ENCODE data around the gene AP2B1.

The AP2B1 gene

DNA sequence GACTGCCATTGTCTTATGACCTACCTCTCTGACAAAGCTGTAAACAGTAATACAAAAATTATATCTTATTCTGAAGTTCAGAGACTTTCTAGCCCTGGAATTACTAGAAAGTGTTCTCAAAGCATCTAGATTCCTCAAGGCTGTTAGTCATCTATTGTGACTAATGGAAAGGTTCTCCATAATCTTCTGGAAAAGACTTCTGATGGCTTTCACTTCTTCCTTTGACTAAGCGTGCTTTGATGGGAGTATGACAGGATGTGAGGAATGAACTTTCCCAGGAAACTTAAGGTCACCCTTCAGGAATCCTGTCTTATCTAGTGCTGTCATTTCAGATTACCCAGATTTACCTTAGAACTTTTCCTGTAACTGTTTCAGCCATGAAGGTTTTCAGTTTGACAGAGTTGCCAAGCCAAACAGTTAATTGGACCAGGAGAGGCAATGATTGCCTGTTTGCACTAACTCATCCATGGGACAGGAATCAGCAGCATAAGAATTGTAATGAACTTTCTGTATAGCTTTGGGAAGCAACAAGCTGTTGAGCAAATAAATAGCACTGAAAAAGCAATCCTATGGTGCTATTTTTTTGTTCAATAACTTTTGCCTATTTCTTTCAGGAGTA lies 43.5 kb downstream of the AP2B1 start:
- DNase-seq (no peak), ATAC-seq (no peak)

DNA sequence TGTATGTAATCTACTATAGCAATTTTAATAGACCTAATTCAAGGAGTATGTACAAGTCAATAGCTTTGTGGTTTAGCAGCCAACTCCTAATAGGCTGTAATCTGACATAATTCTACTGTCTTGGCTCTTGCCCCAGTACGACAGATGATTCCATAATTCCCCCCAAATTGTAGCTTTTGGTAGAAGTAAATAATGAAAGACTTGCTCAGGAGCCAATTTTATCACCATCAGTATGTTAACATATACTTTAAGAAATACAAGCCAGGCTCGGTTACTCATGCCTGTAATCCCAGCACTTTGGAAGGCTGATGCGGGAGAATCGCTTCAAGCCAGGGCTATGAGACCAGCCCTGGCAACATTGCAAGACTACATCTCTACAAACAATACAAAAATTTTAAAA lies 53.9 kb downstream of the AP2B1 start:
- no peak for DNase-seq
- ATAC-seq, result no peak

DNA sequence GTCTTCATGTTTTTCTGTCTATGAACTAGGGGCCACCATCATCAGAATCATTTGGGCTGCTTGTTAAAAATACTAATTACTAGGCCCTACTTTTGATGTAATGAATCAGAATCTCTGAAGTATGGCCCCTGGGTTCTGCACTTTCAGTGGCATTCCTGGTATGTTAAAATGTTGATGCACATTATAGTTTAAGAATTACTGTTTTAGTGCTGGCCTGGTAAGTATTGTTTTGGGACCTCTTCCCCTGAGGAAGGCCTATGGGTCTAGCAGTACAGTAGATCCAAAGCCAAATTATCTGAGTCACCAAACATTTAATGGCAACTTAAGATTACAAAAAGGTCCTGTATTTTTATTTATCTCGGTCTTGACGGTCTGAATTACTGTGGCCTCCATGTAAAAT lies 58.8 kb downstream of the AP2B1 start:
- ATAC-seq, result no peak
- DNase-seq, result no peak

DNA sequence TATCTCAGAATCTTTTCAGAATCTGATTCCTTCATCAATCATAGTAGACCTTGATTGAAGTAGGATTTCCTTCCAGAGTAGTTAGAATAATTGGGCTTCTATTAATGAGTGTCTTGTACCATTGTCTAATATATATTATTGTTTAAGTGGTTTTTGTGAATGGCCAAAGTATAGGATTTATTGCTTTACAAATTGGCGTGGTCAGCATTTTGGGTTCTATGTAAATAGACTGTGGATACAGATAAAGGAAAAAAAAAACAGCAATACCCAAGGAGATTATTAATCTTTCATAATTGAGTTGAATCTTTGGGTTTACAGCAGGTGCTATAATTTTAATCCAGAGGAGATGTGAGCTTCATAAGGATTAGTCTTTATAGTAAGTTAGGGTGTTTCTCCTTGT lies 64.3 kb downstream of the AP2B1 start:
- DNase-seq, result no peak
- ATAC-seq, result no peak

DNA sequence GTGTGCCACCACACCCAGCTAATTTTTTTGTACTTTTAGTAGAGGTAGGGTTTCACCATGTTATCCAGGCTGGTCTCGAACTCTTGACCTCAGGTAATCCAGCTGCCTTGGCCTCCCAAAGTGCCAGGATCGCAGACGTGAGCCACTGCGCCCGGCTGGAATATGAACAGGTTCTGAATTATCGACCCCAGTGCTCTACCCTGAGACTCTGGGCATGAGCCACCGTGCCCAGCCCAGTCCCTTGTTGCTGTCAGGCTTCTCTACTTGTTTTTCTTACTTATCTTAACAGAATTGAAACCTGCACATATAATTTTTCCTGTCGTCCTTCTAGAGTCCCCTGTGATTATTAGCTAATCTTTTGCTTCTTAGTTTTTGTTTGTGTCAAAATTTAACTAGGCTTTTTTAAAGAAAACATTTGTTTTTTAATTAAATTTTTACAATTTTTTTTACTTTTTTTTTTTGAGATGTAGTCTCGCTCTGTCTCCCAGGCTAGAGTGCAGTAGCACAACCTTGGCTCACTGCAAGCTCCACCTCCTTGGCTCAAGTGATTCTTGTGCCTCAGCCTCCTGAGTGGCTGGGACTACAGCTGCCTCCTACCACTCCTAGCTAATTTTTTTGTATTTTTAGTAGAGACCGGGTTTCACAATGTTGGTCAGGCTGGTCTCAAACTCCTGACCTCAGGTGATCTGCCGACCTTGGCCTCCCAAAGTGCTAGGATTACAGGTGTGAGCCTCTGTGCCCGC lies 66.7 kb downstream of the AP2B1 start:
- DNase-seq (no peak), ATAC-seq (no peak)

DNA sequence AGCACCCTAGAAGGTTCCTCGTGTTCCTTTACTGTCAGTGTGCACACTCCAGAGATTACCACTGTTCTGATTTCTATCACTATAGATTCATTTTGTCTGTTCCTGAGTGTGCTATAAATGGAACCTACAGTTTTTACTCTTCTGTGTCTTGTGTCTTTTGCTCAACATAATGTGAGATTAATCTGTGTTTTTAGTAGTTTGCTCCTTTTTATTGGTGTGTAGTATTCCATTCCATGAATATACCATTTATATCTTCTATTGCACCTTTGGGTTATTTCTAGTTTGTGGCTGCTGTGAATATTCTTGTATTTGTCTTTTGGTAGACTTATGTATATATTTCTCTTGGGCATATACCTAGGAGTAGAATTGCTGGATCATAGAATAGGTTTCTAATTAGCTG lies 68.2 kb downstream of the AP2B1 start:
- ATAC-seq (no peak), DNase-seq (no peak)

DNA sequence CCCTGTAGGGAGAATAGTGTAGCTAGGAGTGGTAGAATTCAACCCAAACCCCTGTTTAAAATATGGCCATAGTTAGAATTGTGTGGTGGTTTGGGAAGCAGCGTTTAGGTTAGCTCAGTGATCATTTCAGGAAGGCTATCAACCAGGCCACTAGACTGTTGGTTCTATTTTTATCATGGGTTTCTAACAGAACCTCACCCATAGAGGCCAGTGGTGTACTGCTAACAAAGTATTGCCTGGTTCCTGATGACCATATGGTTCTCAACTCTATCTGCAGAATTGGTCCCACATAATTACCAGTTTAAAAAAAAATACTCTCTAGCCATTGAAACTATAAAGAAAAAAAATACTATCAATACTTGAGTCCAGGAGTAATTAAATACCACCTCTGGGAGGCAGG lies 73.8 kb downstream of the AP2B1 start:
- no peak for DNase-seq
- ATAC-seq, result no peak

DNA sequence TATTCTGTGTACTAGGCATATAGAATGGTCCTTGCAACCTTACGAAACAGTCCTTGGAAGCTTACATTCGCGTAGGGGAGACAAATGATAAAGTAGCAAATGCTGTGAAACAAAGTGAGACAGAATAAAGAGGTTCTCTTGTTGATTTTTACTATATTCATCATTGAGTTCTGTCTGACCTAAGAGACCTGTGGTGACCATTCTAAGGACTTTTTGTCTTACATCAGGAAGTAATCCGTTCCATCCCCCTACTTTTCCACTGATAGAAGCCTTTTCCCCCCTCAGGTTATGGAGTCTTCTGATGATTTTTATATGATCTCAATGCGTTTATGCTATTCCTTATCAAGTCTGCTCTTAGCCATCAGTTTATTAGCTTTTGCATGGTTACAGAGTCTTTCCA lies 77.6 kb downstream of the AP2B1 start:
- no peak for DNase-seq
- ATAC-seq, result no peak

DNA sequence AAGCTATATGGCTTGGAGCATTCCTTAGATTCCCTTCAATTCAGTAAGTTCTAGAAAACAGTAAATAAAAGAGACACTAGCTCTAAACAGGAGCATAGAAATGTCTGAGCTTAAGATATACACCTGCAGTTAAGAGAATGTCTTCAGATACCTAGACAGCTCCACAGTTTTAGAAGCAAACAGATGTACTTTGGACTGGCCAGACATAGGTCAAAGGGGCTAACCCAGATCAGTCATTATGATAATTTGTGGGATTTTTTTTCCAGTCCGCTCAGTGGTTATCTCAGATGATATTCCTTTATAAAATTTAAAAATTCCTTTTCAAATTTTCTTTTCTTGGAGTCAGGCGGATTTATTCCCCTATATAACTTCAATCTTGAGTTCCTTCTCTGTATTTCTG lies 78.5 kb downstream of the AP2B1 start:
- ATAC-seq, result no peak

DNA sequence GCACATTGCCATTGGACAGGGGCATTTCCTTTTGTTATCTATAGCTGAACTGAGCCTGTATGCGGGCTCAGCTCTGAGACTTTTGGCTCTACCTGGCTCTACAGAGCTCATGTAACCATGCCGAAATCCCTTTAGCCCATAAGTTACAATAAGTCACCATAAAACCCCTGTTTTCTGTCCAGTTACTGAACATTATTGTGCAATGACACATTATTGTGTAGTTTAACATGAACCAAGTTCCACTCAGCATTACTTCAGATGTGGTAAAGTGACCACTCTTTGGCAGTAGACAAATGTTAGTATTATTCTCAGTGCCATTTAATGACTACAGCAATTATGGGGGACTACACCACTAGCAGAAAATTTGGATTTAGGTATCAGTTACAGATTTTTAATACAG lies 78.9 kb downstream of the AP2B1 start:
- ATAC-seq, result no peak

More for the DNA sequence above, 78.5 kb downstream of the AP2B1 start:
- DNase-seq, result no peak

DNA sequence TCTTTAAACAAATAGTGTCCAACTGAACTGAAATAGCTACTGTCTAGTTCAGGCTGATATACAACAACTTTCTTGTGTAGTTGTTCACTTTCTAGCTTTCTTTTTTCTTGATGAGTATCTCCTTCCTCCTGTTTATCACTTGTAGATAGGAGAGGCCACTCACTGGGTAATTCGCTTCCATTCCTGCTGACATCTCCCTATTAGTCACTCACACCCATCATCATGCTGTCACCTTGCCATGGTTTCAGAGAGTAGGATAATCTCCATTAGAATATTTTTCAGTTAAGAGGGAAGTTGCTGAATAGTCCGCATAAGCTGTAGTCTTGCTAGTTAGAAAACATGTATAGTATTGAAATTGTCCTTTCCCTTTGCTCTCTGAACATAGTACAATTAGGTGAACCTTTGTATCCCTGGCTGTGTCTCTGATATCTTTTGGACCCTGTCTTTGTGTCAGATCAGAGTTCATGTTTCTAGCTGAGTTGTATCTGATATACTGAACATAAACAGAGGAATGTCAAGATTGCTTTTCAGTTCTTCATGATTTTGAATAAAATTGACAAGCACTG lies 79.9 kb downstream of the AP2B1 start:
- ATAC-seq, result no peak
- DNase-seq, result no peak

More for the DNA sequence above, 78.9 kb downstream of the AP2B1 start:
- no peak for DNase-seq

DNA sequence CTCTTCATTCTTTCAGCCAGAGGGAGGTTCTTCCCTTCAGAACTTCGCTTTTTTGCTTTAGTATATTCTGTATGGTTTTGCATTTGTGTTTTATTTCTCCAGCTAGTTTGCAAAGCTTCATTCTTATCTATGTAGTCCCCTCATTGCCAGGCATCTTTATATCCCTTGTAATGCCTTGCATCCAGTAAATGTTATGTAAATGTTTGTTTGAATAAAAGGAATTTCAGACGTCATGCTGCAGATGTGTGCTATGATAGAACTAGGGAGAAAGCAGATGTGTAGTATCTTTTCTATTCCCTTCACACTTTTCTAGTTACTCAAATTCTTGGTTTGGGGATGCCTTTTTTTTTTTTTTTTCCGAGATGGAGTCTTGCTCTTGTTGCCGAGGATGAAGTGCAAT lies 81.7 kb downstream of the AP2B1 start:
- DNase-seq (no peak), ATAC-seq (no peak)

DNA sequence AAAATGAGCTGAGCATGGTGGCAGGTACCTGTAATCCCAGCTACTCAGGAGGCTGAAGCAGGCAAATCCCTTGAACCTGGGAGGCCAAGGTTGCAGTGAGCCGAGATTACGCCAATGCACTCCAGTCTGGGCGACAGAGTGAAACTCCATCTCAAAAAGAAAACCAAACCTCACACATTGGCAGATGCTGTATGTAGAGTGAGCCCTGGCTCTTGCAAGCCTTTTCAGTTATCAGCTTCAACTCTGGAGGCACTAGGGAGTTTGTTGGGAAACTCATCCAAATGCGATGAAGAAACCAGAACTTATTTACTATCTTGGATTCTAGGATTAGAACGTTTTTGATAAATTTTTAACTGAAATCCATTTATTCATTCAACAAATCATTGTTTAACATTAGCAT lies 87.4 kb downstream of the AP2B1 start:
- ATAC-seq (no peak), DNase-seq (no peak)

DNA sequence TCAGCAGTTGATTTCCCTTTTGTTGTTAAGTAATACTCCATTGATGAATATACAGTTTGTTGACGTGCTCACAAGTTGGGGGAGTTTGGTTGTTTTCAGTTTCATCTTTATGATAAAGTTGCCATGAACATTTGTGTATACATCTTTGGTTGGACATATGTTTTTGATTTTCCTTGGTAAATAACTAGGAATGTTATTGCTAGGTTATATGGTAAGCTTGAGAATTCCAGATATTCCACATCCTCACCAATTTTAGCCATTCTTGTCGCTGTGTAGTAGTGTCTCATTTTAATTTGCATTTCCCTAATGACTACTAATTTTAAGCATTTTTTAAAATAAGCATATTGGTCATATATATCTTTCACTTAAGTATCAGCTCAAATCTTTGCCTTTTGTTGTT lies 89.3 kb downstream of the AP2B1 start:
- DNase-seq (no peak), ATAC-seq (no peak)

DNA sequence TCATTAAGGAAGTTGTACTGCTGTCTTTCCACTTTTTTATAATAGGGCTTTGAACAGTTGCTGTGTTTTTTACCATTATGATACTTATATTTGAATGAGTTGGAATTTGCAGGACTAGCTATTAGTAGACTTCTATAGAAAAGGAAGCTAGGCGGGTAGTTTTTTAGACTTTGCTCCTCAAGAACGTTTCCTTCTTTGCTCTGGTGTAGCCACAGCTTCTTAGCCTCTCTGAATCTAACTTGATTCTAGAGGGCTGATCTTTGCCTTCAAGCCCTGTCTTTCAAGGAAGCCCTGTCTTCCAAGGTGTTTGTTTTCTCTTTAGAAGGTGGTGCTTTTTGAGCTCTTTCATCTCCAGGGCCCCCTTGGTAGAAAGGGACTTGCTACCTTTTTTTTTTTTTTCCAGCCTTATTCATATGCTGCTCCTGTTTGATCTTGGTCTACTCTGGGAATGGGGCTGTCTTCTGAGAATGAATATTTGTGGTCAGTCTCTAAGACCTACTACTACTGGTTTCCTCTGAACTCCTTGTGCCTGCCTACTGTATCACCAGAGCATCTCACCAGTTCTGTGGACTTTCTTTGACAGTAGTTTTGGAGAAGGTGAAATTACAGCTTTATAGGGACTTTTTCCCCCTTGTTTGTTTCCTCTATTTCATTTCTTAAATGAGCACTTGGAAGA lies 92.0 kb downstream of the AP2B1 start:
- no peak for ATAC-seq
- DNase-seq, result no peak

DNA sequence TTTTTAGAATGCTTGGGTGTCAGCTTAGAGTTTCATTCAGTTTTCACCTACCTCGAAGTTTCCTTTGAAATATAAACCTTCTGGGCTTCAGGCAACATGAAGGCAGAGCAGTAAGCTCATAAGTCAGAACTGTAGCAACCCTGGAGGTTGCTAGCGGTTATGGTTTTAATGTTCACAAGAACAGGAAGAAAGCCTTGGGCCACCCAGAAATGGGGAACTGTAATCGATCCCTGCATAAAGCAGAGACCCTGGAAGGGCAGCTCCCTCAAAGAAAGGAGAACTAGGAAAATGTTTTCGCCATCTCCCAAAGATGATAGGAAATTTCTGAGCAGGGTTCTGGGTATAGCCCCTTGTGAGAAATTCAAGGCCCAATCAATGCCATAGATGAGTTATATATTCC lies 96.5 kb downstream of the AP2B1 start:
- DNase-seq, result no peak

DNA sequence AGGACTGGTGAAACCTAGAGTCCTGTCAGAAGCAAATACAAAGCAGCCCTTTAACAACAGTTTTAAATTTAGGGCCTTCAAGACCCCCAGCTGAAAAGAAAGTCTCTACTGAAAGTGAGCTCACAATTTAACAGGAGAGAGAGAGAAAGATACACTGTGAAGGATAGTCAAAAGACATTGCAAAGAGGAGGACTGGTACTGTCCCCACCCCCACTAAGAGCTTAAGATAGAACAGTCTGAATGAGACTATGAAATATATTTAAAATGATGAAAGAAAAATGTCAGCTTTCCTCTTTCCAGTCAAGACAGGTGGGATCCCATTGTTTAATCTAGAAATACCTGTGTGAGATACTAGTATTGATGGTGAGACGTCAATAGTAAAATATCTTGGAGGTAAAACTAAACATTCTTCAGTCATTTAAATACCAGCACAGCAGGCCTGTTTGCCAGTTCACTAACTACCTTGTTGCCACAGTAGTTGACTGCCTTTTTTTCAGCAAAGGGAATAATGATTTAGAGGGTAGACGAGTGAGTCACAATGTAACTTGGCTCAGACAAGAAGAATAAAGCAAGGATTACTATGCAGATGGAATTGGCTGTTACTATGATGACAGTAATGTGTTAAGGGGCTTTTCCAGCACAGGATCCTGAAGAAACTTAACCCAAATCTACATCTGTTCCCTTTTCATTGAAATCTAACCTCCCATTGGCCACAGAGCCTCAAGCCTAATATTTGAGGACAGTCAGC lies 97.1 kb downstream of the AP2B1 start:
- no peak for ATAC-seq

More for the DNA sequence above, 96.5 kb downstream of the AP2B1 start:
- ATAC-seq, result no peak

DNA sequence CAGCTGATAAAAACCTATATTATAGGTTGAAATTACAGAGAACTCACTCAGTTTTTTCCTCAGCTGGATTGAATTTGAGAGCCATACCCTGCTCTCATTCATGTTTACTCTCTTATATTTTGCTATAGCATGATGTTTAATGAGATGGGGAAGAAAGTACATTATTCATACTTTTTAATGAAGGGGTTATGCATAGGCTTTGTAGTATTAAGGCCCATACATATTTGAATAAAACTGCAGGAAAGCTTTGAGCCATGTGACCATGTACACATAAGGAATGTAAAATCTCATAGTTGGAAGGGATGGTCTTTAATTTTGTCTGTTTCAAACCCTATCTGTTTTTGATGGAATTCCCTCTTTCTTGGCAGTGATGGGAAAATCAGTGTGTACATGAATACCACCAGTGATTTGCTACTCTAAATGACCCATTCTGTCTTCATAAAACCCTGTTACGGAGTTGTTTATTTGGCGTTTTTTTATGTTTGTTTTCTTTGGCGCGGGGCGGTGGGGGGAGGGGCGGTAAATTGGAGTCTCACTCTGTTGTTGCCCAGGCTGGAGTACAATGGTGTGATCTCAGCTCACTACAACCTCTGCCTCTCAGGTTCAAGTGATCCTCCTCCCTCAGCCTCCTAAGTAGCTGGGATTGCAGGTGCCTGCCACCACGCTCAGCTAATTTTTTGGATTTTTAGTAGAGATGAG lies 105.5 kb downstream of the AP2B1 start:
- no peak for DNase-seq
- no peak for ATAC-seq

More for the DNA sequence above, 97.1 kb downstream of the AP2B1 start:
- DNase-seq, result no peak

DNA sequence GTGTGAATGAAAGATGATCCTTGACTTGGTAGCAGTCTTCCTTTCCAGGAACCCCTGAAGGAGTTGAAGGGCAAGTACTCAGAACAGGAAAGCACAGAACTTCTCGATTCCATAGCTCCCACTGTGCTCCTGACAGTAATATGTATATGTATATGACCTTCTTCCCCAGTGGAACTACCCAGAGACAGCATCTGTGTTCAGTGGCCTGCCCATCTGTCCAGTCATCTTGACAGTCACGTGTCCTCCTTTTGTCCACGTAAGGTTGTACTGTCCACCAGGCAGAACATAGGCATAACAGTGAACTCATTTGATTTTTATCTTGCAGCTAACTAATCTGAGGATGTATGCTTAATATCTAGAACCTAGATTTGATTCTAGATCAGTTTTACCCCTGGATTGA lies 106.5 kb downstream of the AP2B1 start:
- ATAC-seq, result no peak
- no peak for DNase-seq

DNA sequence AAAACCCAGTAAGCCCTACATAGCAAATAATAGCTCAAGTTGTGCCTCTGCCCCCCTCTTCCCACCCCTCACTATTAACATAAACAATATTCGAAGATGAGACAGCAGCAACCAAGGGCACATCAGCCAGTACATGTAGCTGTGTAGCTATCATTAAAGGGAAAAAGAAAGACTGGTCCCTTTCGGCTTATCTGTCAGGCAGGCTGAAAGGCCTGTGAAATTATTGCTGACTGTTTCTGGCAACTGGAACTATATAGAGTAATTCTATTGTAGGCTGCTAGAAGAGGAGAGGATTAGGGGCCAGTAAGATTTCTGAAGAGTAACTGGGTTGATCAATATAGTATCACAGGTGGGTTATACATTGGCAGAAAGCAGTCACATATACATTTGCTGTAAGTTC lies 107.8 kb downstream of the AP2B1 start:
- no peak for ATAC-seq
- no peak for DNase-seq

DNA sequence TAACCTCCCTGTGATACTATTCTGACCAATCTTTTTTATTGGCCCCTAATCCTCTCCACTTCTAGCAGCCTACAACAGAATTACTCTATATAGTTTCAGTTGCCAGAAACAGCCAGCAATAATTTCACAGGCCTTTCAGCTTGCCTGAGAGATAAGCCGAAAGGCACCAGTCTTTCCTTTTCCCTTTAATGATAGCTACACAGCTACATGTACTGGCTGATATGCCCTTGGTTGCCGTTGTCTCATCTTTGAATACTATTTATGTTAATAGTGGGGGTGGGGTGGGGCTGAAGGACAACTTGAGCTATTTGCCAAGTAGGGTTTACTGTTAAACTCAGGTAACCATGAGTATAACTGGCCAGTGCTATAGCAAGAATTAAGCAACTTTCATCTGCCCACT lies 108.5 kb downstream of the AP2B1 start:
- DNase-seq (no peak), ATAC-seq (no peak)

DNA sequence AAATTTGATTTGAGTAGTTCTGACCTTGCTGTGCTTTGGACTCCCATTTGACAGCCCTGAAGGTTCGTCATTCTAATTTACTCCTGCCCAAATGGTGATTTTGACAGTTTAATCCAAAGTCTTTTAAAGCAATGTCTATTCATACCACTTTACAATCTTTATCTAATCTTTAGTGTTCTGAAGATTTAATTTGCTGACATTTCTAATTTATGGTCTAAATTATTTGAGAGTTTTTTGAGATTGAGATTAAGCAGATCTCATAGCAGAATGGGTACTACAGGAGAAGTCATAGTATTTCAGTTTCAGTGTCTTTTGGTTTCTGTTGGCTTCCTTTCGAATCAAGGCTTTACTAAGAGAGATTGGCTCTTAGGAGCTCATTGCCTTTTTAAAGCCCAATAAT lies 111.7 kb downstream of the AP2B1 start:
- ATAC-seq (no peak), DNase-seq (no peak)
